OCI-LY7 (cell line): ENCODE results near the gene MPC2.

ENCODE experiments used
- EZH2phosphoT487 ChIP-seq: fragments of 200-600 bp; sonication (generic); IDR thresholded peaks from 2 replicates; pipeline ENCODE4 v1.6.1; 2018; ENCODE audit warnings: low read depth, borderline replicate concordance, mild to moderate bottlenecking, mixed run types, antibody characterized with exemption, low read length, moderate library complexity, mixed read lengths
- TF ChIP-seq, protein P1 (sequence below): fragments of 200-600 bp; sonication (generic); conservative IDR thresholded peaks from 2 replicates; pipeline ENCODE4 v1.5.1; 2014; ENCODE audit warnings: mild to moderate bottlenecking, antibody characterized with exemption, low read length, moderate library complexity, mixed read lengths

DNA sequence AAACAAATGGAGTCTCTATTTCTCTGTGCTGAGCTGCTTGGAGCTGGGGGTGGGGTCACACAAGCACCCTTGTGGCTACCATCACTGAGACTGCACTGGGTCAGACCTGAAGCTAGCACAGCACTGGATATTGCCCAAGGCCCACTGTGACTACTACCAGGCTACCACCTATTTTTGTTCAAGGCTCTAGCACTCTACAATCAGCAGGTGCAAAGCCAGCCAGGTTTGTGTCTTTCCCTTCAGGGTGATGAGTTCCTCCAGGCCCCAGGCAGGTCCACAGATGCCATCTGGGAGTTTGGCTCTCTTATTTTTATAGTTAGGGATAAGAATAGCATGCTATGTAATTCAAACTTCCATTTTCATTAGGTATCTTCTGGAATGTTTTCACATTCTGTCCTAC is 46.5 kb downstream of the MPC2 start:
- TF ChIP-seq, protein P1, sequence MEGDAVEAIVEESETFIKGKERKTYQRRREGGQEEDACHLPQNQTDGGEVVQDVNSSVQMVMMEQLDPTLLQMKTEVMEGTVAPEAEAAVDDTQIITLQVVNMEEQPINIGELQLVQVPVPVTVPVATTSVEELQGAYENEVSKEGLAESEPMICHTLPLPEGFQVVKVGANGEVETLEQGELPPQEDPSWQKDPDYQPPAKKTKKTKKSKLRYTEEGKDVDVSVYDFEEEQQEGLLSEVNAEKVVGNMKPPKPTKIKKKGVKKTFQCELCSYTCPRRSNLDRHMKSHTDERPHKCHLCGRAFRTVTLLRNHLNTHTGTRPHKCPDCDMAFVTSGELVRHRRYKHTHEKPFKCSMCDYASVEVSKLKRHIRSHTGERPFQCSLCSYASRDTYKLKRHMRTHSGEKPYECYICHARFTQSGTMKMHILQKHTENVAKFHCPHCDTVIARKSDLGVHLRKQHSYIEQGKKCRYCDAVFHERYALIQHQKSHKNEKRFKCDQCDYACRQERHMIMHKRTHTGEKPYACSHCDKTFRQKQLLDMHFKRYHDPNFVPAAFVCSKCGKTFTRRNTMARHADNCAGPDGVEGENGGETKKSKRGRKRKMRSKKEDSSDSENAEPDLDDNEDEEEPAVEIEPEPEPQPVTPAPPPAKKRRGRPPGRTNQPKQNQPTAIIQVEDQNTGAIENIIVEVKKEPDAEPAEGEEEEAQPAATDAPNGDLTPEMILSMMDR = no peak
- TF ChIP-seq EZH2phosphoT487 = no peak
